GM23248 (cell line): ENCODE data around the gene TNFRSF1B.

Source experiments
- EZH2 ChIP-seq: fragments of 200-600 bp; sonication (generic); IDR thresholded peaks from 2 replicates; pipeline ENCODE4 v1.6.1; 2018; ENCODE audit warnings: antibody characterized with exemption, mild to moderate bottlenecking; ENCODE audit not compliant: insufficient read depth, poor library complexity, severe bottlenecking
- EZH2phosphoT487 ChIP-seq: fragments of 200-600 bp; sonication (generic); IDR thresholded peaks from 2 replicates; pipeline ENCODE4 v1.6.1; 2018; ENCODE audit warnings: antibody characterized with exemption, moderate library complexity, mild to moderate bottlenecking, low read depth; ENCODE audit not compliant: insufficient read depth

- TF ChIP-seq EZH2: no peak
- no peak for TF ChIP-seq EZH2phosphoT487
Observed at GRCh38 chr1:12189328-12189682, 22.5 kb downstream of the TNFRSF1B start.
